ENCODE results near the gene SLC66A2.

Gene SLC66A2

DNA sequence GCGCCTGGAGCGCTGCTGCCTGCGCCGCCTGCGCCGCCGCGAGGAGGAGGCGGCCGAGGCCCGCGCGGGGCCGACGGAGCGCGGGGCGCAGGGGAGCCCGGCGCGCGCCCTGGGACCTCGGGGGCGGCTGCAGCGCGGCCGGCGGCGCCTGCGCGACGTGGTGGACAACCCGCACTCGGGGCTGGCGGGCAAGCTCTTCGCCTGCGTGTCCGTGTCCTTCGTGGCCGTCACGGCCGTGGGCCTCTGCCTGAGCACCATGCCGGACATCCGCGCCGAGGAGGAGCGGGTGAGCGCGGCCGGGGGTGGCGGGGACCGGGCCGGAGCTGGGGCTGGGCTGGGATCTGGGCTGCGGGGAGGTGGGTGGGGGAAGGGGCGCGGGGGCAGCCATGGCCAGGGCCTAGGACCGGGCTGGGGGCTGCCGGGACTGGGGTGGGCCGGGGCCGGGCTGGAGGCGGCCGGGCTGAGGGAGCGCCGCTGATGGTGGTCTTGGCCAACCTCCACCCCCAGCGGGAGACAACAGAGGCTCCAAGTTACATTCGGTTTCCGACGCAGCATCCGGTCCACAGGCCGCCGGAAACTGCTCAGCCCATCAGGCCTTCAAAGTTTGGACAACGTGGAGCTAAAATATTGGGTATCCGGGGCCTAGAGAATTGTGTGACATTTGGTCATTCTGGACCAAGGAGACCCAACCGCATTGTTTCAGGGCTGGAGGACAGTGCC lies 87.3 kb downstream of the SLC66A2 start:
- DNase-seq = no peak

DNA sequence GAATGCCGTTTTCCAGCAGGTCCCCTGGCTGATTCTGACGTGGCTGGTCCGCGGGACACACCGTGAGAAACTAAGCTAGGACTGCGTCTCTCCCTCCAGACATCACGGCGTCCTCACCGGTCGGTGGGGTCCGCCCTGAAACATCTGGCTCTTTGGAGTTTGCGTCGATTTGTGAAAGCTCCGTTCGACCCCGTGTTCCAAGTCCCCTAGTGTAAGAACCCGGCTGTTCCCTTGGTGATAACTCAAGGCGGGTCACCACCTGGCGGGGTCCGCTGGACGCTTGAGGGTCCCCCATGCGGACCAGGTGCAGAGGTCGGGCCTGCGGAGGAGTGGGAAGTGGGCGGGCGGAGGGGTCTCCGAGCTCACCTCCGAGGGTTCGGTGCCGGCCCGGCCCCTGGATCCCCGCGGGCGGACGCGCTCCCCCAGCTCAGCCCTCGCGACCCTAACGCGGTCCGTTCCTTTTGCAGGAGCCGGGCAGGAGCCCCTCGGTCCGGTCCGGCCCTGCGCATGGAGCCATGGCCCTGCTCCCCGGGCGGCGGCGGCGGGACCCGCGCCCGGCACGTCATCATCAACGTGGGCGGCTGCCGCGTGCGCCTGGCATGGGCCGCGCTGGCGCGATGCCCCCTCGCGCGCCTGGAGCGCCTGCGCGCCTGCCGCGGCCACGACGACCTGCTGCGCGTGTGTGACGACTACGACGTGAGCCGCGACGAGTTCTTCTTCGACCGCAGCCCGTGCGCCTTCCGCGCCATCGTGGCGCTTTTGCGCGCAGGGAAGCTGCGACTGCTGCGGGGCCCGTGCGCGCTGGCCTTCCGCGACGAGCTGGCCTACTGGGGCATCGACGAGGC lies 88.1 kb downstream of the SLC66A2 start:
- no peak for DNase-seq

DNA sequence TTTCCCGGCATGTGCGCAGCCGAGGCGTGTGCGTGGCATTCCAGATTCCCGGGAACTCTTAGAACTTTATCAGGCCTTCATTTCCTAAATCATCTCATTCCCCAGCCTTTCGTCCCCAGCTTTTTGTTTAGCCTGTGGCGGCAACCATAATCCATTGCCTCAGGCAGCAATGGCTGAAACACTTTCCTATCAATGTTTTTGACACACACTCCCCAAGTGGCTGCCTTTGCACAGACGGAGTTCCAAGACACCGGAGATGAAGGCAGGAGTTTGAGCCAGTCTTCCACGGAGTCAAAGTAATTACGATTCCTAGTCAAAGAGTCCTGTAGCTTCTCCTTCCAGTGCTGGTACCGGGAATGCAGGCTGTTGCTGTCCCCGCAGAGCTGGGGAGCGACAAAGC lies 88.9 kb downstream of the SLC66A2 start:
- DNase-seq = no peak

DNA sequence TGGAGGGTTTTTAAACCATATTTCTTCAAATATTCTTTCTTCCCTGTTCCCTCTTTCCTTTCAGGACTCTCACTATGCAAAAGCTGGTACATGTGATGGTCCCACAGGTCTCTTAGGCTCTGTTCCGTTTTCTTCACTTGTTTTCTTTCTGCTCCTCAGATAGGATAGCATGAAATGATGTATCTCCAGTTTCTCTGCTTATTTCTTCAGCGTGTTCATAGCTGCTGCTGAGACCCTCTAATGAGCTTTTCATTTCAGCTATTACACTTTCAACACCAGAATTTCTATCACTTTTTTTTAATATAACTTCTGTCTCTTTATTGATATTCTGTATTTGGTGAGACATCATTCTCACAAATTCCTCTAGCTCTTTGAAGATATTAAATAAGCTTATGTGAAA lies 89.8 kb downstream of the SLC66A2 start:
- no peak for DNase-seq

DNA sequence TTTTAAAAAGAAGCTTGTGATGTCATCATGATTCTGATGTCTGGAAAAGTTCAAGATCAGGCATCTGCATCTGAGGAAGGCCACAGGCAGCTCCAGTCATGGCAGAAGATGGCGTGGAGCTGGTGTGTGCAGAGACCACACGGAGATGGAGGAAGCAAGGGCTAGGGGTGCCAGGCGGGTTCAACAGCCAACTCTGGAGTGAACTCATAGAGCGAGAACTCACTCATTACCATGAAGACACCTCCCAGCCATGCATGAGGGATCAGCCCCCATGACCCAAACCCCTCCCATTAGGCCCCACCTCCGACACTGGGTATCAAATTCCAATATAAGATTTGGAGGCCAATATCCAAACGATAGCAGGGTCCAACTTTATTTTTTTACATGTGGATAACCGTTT lies 92.1 kb downstream of the SLC66A2 start:
- no peak for DNase-seq

DNA sequence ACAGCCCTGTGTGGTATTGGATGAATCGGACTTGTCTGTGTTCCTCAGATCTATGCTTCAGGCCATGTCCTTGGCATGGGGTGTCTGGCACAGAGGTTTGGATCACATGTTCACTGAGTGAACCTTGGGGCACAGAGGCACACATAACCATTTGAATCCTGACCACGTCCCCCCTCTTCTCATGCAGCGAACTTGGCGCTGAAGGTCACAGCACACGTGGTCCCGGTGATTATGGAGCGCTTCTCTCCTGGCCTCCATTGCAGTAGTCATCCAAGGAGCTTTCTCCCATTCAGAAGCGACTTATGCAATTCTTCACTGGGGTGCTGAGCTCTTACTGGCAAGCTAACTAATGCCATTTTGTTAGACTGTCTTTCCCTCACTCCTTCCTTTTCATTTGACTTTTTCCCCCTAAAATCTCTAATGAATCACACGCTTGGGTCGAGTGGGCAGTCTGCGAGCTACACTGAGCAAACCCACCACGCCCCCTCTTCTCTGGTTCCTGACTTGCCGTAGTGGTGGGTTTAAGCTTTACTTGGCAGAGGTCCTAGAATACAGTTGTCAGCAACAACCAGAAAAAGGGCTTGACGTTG lies 94.3 kb downstream of the SLC66A2 start:
- DNase-seq = no peak

DNA sequence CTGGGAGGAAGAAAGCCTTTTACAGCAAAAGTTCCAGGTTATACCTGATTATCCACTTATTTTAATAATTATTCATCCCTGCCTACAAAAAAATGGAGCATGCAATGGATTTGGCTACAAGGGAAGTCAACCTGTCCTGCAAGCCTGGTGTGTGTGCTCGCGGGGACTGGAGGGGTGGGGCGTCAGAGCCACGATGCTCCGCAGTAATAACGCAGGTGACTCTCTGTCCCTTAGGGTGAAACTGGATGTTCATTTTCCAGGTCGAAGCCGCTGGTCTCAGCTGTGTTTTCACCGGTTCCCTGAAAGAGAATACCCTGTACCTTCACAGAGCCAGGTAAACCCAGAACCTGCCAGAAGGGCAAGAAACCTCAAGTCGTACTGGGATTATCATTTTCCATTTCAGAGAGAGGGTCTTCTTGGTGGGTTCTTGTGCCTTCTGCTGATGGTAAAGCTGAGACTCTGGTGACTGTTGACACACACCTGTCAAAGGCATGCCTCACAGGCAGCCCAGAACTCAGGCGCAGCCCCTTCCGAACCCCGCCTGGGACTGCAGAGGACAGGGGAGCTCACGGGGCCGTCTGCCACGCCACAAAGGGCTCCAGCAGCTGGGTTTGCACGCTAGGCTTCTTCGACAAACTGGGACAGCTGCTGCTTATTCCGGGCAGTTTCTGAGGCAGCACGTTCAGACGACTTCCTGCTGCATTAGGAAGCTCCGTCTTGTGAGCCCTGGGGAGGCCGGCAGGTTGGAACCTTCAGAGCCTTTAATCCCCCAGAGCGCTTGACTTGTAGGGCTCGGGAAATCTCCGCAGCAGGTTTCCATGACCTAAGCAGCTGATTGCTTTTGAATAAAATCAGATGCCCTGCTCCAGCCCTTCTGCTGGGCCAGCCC lies 95.1 kb downstream of the SLC66A2 start:
- no peak for DNase-seq

DNA sequence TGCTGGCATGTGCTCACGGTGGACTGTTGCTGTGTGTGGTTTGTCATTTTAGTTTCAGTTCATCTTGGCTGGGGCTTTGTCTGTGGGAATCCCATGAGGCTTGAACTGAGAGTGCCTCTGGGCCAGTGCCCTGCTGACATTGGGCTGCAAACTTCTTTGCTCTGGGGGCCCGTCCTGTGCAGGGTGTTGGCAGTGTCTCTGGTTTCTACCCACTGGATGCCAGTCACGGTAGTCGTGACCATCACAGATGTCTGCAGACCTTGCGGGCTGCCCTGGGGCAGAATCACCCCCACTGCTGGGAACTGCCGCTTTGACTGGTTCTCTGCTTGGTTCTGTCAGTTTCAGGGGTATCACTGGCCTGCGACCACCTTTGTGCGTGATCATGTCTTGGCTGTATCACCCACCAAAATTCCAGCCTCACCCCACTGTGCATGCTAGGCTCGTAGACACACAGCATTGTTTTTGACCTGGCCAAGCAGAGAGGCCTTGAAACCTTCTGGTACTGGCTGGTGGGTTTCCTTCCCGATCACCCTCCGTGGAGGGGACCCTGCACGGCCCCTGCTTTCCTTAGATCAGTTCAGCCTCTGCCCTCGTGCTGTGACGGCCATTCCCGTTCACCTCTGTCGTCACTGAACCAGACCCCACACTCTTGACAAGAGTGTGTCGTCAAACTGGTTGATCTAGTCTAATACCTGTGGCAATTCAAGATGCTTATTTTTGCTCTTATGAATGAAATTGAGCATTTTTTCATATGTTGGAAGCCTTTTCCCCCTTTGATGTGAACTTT lies 96.1 kb downstream of the SLC66A2 start:
- no peak for DNase-seq

DNA sequence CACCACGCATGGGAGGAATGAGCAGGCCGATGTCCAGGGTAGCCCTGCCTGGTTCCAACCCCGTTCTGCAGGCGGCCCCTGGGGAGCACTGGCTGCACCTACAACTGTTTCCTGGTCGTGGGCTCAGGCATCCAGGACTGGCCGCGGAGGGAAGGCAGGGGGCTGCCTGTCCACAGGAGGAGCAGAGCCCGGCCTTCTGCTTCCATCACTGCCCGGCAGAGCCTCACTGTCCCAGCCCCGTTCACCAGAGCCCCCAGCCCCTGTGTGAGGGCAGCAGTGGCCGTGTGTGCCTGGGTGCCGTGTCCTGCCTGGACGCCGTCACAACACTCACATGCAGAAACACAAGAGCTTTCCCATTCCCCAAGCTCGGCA lies 97.5 kb downstream of the SLC66A2 start:
- DNase-seq = no peak

DNA sequence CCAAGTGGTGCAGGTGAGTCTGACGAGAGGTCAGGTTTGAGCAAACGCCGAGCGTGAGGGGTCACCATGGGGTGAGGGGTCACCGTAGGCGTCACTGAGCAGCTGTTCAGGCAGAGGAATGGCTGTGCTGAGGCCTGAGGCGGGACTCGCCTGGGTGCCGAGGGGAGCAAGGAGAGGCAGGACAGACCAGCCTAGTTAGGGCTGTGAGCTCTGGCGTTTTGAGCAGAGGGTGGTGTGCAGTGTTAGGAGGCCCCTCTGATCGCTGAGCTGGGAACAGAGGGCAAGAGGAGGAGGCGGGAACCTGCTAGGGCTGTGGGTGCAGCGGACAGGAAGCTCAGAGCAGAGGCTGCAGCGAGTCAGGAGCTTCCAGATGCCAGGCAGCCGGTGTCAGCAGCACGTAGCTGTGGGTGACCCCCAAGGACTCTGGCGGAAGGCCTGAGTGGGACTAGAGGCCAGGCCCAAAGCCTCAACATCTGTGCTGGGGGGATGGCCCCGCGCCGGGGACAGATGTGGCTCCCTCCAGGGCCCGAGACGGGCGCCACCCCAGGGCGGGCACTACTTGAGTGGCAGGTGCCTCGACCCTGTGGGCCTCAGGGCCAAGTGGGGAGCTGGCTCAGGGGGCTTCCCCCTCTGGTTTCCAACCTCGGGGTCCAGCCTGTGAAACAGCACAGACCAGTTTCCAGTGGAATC lies 98.0 kb downstream of the SLC66A2 start:
- no peak for DNase-seq

DNA sequence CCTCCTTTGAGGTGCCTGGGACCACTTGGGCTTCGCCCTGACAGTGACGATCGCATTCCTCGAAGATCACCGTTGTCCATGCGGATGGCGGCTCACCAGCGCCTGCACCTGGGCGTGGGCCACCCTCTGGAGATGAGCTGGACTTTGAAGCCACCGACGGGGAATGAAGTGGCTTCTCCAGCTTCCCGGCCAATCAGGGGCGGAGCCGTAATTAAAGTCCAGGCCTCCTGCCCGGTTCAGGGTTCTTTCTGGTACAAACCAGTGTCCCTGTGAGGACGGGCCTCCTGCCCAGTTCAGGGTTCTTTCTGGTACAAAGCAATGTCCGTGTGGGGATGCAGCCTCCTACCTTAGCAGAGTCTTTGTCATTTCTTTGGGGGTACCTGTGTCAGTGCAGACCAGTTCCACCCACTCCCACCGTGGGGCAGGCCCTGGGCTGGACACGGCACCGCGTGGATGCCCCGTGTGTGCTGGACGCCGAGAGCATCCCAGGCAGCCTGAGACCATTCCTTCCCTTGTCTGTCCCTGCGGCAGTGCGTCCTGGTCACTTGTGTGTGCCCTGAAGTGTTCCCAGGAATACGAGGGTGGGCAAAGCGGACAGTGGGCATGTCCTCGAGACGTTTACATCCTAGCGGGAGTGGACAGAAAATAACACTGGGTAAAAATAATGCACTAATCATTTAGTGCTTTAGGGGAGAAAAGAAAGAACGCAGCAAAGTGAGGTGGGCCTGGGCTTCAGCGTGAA lies 98.7 kb downstream of the SLC66A2 start:
- DNase-seq = no peak
